Measurements from ENCODE around the gene MARCHF6. TPM values are rescaled to one million over a fixed set of nuclear protein-coding genes. Genes with fewer than 3 reads are reported as not detected.
"Not testable (repeated sequence)": the region's sequence is repeated elsewhere in the genome, so short reads cannot be mapped to it uniquely, and the experiment has no call there.

Gene MARCHF6
- total RNA-seq, 1 donor from 2014 or later, result 229 TPM

GRCh38 chr5:10372726-10373709, 19.5 kb downstream of the MARCHF6 start:
- FAIRE-seq (no peak), DNase-seq (ENCODE audit: low spot score in 2 of 2) (no peak)

- DNase-seq (ENCODE audit: low spot score in 2 of 2) (no peak), FAIRE-seq (no peak)
Measured at GRCh38 chr5:10374046-10375022, 20.8 kb downstream of the MARCHF6 start.

- not testable (repeated sequence) for DNase-seq (ENCODE audit: low spot score in 2 of 2); FAIRE-seq
Measured at GRCh38 chr5:10375146-10375545, 21.7 kb downstream of the MARCHF6 start.

- FAIRE-seq (no peak), DNase-seq (ENCODE audit: low spot score in 2 of 2) (no peak)
Measured at GRCh38 chr5:10376544-10376943, 23.0 kb downstream of the MARCHF6 start.

- no peak for FAIRE-seq
- no peak for DNase-seq (ENCODE audit: low spot score in 2 of 2)
Measured at GRCh38 chr5:10377081-10377480, 23.6 kb downstream of the MARCHF6 start.

- no peak for FAIRE-seq
- DNase-seq (ENCODE audit: low spot score in 2 of 2), result no peak
Measured at GRCh38 chr5:10381803-10382202, 28.3 kb downstream of the MARCHF6 start.

GRCh38 chr5:10384483-10384882, 31.0 kb downstream of the MARCHF6 start:
- FAIRE-seq, result no peak
- DNase-seq (ENCODE audit: low spot score in 2 of 2), result no peak

- no peak for DNase-seq (ENCODE audit: low spot score in 2 of 2)
- FAIRE-seq, result no peak
Measured at GRCh38 chr5:10387690-10388089, 34.2 kb downstream of the MARCHF6 start.

- no peak for DNase-seq (ENCODE audit: low spot score in 2 of 2)
- FAIRE-seq, result no peak
Measured at GRCh38 chr5:10391130-10391529, 37.6 kb downstream of the MARCHF6 start.

GRCh38 chr5:10392567-10393328, 39.3 kb downstream of the MARCHF6 start:
- FAIRE-seq; DNase-seq (ENCODE audit: low spot score in 2 of 2): not testable (repeated sequence)

- FAIRE-seq (no peak), DNase-seq (ENCODE audit: low spot score in 2 of 2) (no peak)
Measured at GRCh38 chr5:10393491-10393890, 40.0 kb downstream of the MARCHF6 start.

GRCh38 chr5:10396552-10396951, 43.1 kb downstream of the MARCHF6 start:
- FAIRE-seq, result no peak
- DNase-seq (ENCODE audit: low spot score in 2 of 2), result no peak

GRCh38 chr5:10399839-10400238, 46.3 kb downstream of the MARCHF6 start:
- DNase-seq (ENCODE audit: low spot score in 2 of 2) (no peak), FAIRE-seq (no peak)

- DNase-seq (ENCODE audit: low spot score in 2 of 2), result no peak
- no peak for FAIRE-seq
Measured at GRCh38 chr5:10400411-10400810, 46.9 kb downstream of the MARCHF6 start.

- no peak for DNase-seq (ENCODE audit: low spot score in 2 of 2)
Measured at GRCh38 chr5:10400831-10401230, 47.3 kb downstream of the MARCHF6 start.

GRCh38 chr5:10401498-10401897, 48.0 kb downstream of the MARCHF6 start:
- FAIRE-seq, result no peak
- no peak for DNase-seq (ENCODE audit: low spot score in 2 of 2)

More at GRCh38 chr5:10400831-10401230, 47.3 kb downstream of the MARCHF6 start:
- FAIRE-seq, result no peak
